H1 (cell line): Measurements from ENCODE around the gene AURKAIP1.

Experiments
- CEBPB ChIP-seq: IDR thresholded peaks from 2 replicates; pipeline ENCODE4 v1.6.1; 2012; ENCODE audit warnings: low read depth, low read length
- CTCF ChIP-seq, 3 experiments: IDR thresholded peaks; 1 replicate in 2 of 3; 2 replicates in 1 of 3; pipeline versions ENCODE4 v1.5.1 to v1.6.1; 2011; ENCODE audit warnings: low read length in 3 of 3, mild to moderate bottlenecking in 3 of 3, inconsistent platforms in 2 of 3, low read depth in 1 of 3, moderate library complexity in 1 of 3; ENCODE audit not compliant: insufficient read depth in 1 of 3; ENCODE audit errors: control extremely low read depth in 1 of 3
- GTF2F1 ChIP-seq: IDR thresholded peaks from 2 replicates; pipeline ENCODE4 v1.6.1; 2012; ENCODE audit warnings: low read depth, low read length, improper control_type of control experiment, borderline replicate concordance
- KDM5A ChIP-seq: fragments of 200-600 bp; IDR thresholded peaks from 2 replicates; pipeline ENCODE4 v1.7.1; 2012; ENCODE audit warnings: mild to moderate bottlenecking, low read length, inconsistent platforms, mixed read lengths
- POLR2A ChIP-seq, 2 experiments: IDR thresholded peaks; 1 replicate in 1 of 2; 2 replicates in 1 of 2; pipeline ENCODE4 v1.6.1; 2011; ENCODE audit warnings: low read depth in 2 of 2, low read length in 2 of 2, mild to moderate bottlenecking in 2 of 2; ENCODE audit errors: control extremely low read depth in 1 of 2
- POLR2AphosphoS5 ChIP-seq: IDR thresholded peaks from 2 replicates; pipeline ENCODE4 v1.6.1; 2011; ENCODE audit warnings: low read depth, low read length
- RFX5 ChIP-seq: IDR thresholded peaks from 2 replicates; pipeline ENCODE4 v1.6.1; 2011; ENCODE audit warnings: low read depth, low read length, improper control_type of control experiment, borderline replicate concordance
- SP4 ChIP-seq: IDR thresholded peaks from 2 replicates; pipeline ENCODE4 v1.6.1; 2012; ENCODE audit warnings: low read length, inconsistent platforms
- TAF1 ChIP-seq: IDR thresholded peaks from 2 replicates; pipeline ENCODE4 v1.6.1; 2011; ENCODE audit warnings: mild to moderate bottlenecking, low read depth, low read length
- TAF7 ChIP-seq: optimal IDR thresholded peaks from 2 replicates; pipeline ENCODE3; 2011; ENCODE audit warnings: low read depth, mild to moderate bottlenecking, inconsistent platforms, low read length, moderate library complexity, borderline replicate concordance
- YY1 ChIP-seq: IDR thresholded peaks from 2 replicates; pipeline ENCODE4 v1.6.1; 2011; ENCODE audit warnings: low read depth, mild to moderate bottlenecking, low read length
- ZNF274 ChIP-seq: IDR thresholded peaks from 2 replicates; pipeline ENCODE4 v1.7.0; 2012; ENCODE audit warnings: low read length, borderline replicate concordance; ENCODE audit errors: extremely low read depth
- TF ChIP-seq, protein P1 (sequence below): IDR thresholded peaks from 2 replicates; pipeline ENCODE4 v1.6.1; 2012; ENCODE audit warnings: inconsistent platforms

DNA sequence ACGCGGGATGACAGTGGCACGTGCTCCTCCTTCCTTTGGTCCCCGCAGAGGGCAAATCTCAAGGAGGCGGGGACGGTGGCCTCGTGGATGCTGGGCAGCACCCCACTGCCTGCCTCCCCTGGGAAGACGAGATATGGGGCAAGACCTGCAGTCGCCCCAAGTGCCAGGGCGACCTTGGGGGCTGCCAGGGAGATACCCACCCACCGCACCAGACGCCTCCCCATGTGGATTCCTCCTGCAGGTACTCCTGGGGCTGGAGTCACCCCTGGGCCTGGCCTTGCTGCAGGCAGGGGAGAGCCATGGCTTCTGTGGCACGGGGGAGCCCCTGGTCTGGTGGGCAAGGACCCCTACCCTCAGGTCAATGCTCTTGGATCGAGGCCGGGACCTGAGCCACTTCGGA, 5.9 kb upstream of the AURKAIP1 start:
- no peak for TF ChIP-seq ZNF274
- TF ChIP-seq SP4: no peak
- TF ChIP-seq GTF2F1: no peak
- TF ChIP-seq CEBPB: no peak
- TF ChIP-seq POLR2A (IDR thresholded peaks at IDR 0.05; ENCODE audit: control extremely low read depth in 1 of 2, low read depth in 2 of 2, low read length in 2 of 2): no peak
- TF ChIP-seq CTCF (IDR thresholded peaks at IDR 0.05; ENCODE audit: control extremely low read depth in 1 of 3, insufficient read depth in 1 of 3, low read depth in 1 of 3, low read length in 3 of 3): no peak
- no peak for TF ChIP-seq POLR2AphosphoS5
- no peak for TF ChIP-seq KDM5A
- TF ChIP-seq, protein P1, sequence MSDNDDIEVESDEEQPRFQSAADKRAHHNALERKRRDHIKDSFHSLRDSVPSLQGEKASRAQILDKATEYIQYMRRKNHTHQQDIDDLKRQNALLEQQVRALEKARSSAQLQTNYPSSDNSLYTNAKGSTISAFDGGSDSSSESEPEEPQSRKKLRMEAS: no peak
- TF ChIP-seq RFX5: no peak
- no peak for TF ChIP-seq TAF1
- TF ChIP-seq TAF7: no peak
- TF ChIP-seq YY1: no peak
